ENCODE measurements around the gene ART3.
A peak's percentile ranks its signal among the peaks of the same experiment; 100 is the strongest.
"Not testable (repeated sequence)": the region's sequence is repeated elsewhere in the genome, so short reads cannot be mapped to it uniquely, and the experiment has no call there.

ART3 gene

GRCh38 chr4:76074468-76074867, at the start of gene ART3:
ART3 (plus strand) TSS chr4:76074709; CDS start chr4:76075890, 1,181 bp downstream.
- DNase-seq (ENCODE audit: low spot score): no peak

GRCh38 chr4:76028350-76028765, 46.2 kb upstream of the ART3 start:
- peak; percentile 39 for DNase-seq (ENCODE audit: low spot score)

- DNase-seq (ENCODE audit: low spot score): no peak
These were observed 45.2 kb upstream of the ART3 start for GRCh38 chr4:76029300-76029699.

GRCh38 chr4:76035141-76035540, 39.4 kb upstream of the ART3 start:
- DNase-seq (ENCODE audit: low spot score): no peak

- DNase-seq (ENCODE audit: low spot score): no peak
These were observed 38.6 kb upstream of the ART3 start, which contains the start of gene CXCL11 for GRCh38 chr4:76035799-76036380. CXCL11 (minus strand) TSS chr4:76036070; CDS start chr4:76035987, 83 bp downstream.

GRCh38 chr4:76036855-76037254, 37.7 kb upstream of the ART3 start:
- no peak for DNase-seq (ENCODE audit: low spot score)

GRCh38 chr4:76042241-76042998, 32.1 kb upstream of the ART3 start:
- not testable (repeated sequence) for DNase-seq (ENCODE audit: low spot score)

GRCh38 chr4:76043306-76043705, 31.2 kb upstream of the ART3 start:
- not testable (repeated sequence) for DNase-seq (ENCODE audit: low spot score)

GRCh38 chr4:76044686-76045085, 29.8 kb upstream of the ART3 start:
- DNase-seq (ENCODE audit: low spot score): not testable (repeated sequence)

GRCh38 chr4:76049860-76050416, 24.6 kb upstream of the ART3 start:
- not testable (repeated sequence) for DNase-seq (ENCODE audit: low spot score)

- DNase-seq (ENCODE audit: low spot score): not testable (repeated sequence)
These were observed 23.9 kb upstream of the ART3 start for GRCh38 chr4:76050560-76051050.

- no peak for DNase-seq (ENCODE audit: low spot score)
These were observed 20.8 kb upstream of the ART3 start for GRCh38 chr4:76053730-76054129.

- DNase-seq (ENCODE audit: low spot score): no peak
These were observed 19.5 kb upstream of the ART3 start for GRCh38 chr4:76055016-76055415.

- no peak for DNase-seq (ENCODE audit: low spot score)
These were observed 19.1 kb upstream of the ART3 start for GRCh38 chr4:76055421-76055820.

GRCh38 chr4:76058302-76058701, 16.2 kb upstream of the ART3 start:
- DNase-seq (ENCODE audit: low spot score): no peak

GRCh38 chr4:76058888-76059426, 15.6 kb upstream of the ART3 start:
- no peak for DNase-seq (ENCODE audit: low spot score)

GRCh38 chr4:76059750-76060149, 14.8 kb upstream of the ART3 start:
- DNase-seq (ENCODE audit: low spot score): no peak

GRCh38 chr4:76060506-76060905, 14.0 kb upstream of the ART3 start:
- no peak for DNase-seq (ENCODE audit: low spot score)

- no peak for DNase-seq (ENCODE audit: low spot score)
These were observed 13.1 kb upstream of the ART3 start for GRCh38 chr4:76061421-76061820.

GRCh38 chr4:76061982-76062381, 12.5 kb upstream of the ART3 start:
- DNase-seq (ENCODE audit: low spot score): no peak

- no peak for DNase-seq (ENCODE audit: low spot score)
These were observed 8.0 kb upstream of the ART3 start for GRCh38 chr4:76066546-76066945.

- peak; percentile 88 for DNase-seq (ENCODE audit: low spot score)
These were observed 6.7 kb upstream of the ART3 start for GRCh38 chr4:76067652-76068286.

All from pons (tissue), 1 donor.